ENCODE measurements around the gene CELA2B. TPM values are rescaled to one million over a fixed set of nuclear protein-coding genes. Genes with fewer than 3 reads are reported as not detected.

CELA2B gene
- total and polyA plus RNA-seq, 2 of the 8 experiments (the other 6 are each of a cell fraction or from before 2014, with no cell fraction given), result not detected

DNA sequence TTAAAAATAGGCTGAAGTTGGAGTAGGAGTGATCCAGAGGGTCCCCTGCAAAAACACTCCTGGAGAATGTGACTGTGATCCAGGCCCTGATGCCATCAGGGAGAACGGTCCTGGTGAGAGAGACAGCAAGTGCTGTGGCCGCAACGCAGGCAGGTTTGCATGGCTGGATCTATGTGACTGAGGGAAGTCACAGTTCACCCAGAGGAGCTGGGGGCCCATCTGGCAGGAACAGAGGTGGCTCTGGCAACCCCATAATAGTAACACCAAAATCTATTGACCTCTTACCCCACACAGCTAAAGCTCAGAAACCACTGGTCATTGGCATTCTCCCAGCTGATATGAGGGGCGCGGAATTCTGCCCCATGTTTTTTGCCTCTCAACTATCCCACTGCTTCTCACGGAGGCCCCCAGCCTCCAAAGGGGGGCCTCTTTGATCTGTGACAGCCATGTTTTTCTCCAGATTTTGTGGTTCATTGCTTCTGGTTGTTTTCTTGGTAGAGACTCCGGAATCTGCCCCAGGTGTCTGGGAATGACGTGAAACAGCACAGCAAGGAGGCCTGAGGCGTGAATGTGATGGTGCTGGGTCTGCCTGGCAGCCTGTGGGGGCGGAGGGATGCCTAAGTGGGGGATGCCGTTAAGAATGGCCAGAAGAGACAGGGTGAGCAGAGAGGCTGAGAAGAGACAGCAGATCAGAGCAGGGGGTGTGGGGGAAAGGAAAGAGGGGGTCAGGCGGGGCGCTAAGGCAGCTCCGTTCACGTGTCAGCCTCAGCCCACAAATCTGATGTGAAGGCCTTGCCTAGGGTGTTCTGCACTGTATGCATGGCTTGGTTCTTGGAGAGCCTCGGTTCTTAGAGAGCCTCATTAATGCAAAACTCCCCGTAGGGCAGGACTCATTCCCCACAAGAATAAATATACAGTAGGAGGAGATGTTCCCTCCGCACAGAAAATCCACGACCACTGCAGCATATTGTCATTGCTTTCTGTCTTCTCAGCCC, 24.6 kb downstream of the CELA2B start (continued):
- TF ChIP-seq SP4 (IDR thresholded peaks at IDR 0.05; ENCODE audit: low read length), result no peak

Measured in H1 (cell line).